Ureter (tissue), 1 donor: ENCODE measurements around the gene DRG2. TPM values are rescaled to one million over a fixed set of nuclear protein-coding genes. Genes with fewer than 3 reads are reported as not detected.

Source experiments
- DNase-seq: peaks from one replicate; pipeline ENCODE4 v3.0.0-alpha.2; 2020; ENCODE audit warnings: low spot score
- total RNA-seq: library from RNA; stranded (reverse); gene quantifications from one replicate; pipeline ENCODE4 v1.2.4, GENCODE V29; 2023
- donor health status: DM: yes; HTN: yes; CAD: no.

DRG2 gene
- total RNA-seq, 1 donor from 2014 or later = 56.3 TPM

DNA sequence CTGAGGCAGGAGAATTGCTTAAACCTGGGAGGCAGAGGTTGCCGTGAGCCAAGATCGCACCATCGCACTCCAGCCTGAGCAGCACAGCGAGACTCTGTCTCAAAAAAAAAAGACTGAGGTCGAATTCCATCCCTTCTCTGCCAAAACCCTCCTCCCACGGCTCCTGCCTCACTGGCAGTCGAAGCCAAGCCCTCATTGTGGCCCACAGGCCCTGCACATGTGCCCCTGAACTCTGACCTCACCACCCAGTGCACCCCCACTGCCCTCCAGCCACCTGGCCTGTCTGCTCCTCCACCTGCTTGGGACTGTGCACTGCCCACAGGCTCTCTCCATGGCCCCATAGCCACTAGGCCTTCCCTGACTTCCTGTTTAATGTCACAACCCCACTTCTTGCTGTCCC, 27.8 kb downstream of the DRG2 start:
- DNase-seq = no peak

DNA sequence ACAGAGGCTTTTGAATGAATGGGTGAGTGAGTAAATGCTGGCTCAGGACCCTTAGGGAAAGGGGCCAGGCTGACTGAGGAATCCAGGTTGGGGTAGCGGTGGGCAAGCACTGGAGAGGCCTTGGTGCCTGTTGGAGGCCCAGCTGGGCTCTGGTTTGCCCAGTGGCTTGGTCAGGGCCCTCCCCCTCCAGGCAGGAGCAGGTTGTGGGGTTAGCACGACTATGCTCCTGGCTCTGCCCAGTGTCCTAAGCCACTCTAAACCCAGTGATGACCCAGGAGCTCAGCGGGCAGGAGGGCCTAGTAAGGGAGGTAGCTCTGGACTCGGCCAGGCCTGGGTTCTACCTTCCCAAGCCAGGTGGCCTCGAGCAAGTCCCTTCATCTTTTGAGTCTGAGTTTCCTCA, 28.3 kb downstream of the DRG2 start:
- no peak for DNase-seq

DNA sequence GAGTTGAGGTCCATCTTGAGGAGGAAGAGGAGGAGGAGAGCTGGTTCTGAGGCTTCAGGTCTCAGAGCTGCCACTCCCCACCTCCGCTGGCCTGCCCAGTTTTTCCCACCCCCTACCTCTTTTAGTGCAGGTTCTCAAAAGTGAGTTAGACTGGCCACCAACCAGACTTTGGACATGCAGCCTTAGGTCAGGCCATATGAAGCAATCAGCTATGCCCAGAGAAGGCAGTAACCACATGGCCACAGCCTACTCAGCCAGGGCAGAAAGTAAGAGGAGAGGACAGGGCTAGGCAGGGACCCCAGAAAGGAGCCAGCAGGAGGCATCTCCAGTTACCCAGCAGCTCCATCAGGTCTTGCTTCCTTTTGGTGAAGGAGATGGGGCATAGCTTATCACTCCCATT, 29.8 kb downstream of the DRG2 start:
- DNase-seq = no peak

DNA sequence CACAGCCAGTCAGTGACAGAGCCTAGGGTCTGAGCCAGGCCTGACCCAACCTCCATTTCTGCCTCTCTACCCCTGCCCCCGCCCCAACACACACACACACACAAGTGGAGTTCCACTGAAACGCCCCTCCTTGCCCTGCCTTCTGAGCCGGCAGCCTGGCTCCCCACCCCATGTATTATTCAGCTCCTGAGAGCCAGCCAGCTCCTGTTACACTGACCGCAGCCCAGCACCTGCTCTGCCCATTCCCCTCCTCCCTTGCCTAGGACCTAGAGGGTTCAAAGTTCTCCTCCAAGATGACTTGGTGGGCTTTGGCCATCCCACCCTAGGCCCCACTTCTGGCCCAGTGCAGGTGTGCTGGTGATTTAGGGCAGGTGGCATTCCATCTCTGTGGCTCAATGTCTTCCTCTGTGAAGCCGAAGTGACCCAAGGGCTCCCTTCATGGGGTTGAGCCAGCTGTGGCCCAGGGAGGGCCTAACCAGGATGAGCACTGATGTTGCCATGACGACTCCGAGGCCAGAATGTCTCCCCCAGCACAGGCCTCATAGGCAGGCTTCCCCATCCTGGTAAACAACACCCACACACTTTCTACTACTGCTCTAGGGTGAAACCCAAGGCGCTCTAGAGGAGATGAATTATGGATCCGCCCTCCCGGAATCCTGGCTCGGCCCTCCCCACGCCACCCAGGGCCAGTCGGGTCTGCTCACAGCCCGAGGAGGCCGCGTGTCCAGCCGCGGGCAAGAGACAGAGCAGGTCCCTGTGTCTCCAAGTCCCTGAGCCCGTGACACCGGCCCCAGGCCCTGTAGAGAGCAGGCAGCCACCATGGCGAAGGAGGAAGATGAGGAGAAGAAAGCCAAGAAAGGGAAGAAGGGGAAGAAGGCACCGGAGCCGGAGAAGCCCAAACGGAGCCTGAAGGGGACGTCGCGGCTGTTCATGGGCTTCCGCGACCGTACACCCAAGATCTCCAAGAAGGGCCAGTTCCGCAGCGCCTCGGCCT, 30.5 kb downstream of the DRG2 start:
- no peak for DNase-seq

DNA sequence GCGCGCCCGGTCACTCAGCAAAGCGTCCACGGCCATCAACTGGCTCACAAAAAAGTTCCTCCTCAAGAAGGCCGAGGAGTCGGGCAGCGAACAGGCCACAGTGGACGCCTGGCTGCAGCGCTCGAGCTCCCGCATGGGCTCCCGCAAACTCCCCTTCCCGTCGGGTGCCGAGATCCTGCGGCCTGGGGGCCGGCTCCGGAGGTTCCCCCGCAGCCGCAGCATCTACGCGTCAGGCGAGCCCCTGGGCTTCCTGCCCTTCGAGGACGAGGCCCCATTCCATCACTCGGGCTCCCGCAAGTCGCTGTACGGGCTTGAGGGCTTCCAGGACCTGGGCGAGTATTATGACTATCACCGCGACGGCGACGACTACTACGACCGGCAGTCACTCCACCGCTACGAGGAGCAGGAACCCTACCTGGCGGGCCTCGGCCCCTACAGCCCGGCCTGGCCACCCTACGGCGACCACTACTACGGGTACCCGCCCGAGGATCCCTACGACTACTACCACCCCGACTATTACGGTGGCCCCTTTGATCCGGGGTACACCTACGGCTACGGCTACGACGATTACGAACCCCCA, 31.5 kb downstream of the DRG2 start:
- no peak for DNase-seq

DNA sequence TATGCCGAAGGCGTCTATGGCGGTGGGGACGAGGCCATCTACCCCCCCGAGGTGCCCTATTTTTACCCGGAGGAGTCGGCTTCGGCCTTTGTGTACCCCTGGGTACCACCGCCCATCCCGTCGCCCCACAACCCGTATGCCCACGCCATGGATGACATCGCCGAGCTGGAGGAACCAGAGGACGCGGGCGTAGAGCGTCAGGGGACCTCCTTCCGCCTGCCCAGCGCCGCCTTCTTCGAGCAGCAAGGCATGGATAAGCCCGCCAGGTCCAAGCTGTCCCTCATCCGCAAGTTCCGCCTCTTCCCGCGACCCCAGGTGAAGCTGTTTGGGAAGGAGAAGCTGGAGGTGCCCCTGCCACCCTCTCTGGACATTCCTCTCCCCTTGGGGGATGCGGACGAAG, 32.2 kb downstream of the DRG2 start:
- DNase-seq = no peak

DNA sequence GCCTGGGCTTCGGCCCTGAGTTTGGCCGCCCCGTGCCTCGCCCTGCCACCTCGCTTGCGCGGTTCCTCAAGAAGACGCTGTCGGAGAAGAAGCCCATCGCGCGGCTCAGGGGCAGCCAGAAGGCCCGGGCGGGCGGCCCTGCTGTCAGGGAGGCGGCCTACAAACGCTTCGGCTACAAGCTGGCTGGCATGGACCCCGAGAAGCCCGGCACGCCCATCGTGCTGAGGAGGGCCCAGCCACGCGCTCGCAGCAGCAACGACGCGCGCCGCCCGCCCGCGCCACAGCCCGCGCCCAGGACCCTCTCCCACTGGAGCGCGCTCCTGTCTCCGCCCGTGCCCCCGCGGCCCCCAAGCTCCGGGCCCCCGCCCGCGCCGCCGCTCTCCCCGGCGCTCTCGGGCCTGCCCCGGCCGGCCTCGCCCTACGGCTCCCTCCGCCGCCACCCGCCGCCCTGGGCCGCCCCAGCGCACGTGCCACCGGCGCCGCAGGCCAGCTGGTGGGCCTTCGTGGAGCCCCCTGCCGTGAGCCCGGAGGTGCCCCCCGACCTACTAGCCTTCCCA, 32.8 kb downstream of the DRG2 start:
- DNase-seq = no peak

DNA sequence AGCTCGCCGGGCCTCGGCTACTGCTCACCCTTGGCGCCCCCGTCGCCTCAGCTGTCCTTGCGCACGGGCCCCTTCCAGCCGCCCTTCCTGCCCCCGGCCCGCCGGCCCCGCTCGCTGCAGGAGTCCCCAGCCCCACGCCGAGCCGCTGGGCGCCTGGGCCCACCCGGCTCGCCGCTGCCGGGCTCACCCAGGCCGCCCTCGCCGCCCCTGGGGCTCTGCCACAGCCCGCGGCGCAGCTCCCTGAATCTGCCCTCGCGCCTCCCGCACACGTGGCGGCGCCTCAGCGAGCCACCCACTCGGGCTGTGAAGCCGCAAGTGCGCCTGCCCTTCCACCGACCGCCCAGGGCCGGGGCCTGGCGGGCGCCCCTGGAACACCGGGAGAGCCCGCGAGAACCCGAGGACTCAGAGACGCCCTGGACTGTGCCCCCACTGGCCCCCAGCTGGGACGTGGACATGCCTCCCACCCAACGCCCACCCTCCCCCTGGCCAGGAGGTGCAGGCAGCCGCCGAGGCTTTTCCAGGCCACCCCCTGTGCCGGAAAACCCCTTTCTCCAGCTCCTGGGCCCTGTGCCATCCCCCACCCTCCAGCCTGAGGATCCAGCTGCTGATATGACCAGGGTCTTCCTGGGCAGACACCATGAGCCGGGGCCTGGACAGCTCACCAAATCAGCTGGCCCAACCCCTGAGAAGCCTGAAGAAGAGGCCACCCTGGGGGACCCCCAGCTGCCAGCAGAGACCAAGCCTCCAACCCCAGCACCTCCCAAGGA, 33.6 kb downstream of the DRG2 start:
- DNase-seq = no peak

DNA sequence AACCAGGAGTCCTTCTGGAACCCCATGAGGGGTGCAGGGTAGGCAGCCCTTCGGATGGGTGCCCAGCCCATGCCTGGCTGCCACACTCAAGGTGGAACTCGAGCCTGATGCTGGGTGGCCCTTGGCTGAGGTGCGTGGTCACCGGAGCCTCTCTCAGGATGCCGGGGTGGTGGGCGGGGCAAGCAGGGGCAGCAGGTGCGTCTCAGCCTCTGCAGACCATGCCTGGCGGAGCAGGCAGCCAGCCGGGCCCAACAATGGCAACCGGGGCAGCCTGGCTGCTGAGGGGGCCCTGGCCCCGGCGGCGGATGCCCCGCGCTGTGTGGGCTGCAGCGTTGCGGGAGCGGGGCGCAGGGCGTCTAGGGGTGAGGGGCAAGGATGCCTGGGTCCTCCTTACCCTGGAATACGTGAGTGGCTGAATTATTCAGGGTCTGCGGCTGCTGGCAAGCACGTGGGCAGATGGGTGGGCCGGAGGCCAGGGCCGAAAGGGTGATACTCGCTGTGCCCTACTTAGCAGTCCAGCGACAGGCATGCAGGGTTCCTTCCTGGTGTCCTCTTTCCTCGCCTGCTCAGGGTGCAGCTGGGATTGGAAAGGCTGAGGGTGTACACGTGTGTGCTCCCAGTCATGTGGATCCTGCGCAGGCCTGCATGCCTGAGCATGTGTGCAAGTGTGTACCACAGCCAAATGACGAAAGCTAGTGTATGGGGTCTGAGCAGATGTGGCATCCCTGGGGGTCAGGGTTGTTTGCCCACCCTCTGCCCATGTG, 35.4 kb downstream of the DRG2 start:
- DNase-seq = no peak

DNA sequence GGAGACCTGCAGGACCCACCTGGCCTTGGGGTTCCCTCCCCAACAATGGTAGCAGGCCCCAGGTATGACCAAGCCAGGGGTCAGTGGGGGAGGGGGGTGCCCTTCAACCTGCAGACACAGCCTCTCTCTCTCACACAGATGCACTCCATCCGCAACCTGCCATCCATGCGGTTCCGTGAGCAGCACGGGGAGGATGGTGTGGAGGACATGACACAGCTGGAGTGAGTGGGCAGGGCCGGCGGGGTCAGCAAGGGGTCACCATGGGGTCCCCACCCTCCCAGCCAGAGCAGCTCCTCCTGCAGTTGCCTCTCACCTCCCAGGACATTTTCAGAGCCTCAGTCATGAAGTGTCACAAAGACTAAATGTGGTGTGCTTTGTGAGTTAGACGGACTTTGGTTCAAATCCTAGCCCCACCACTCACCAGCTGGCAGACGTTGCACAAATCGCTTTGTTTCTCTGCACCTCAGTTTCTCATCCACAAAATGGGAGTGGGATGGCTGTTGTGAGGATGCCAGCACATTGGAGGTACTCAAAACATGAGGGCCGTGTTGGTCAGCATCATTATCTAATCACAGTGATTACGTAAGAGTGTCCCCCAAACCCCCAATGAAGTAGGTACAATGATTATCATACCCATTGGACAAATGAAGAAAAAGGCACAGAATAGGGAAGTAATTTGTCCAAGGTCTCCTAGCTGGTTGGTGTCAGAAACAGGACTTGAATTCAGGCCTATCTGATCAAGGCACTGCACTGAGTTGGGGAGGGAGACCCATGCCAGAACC, 36.8 kb downstream of the DRG2 start:
- no peak for DNase-seq

DNA sequence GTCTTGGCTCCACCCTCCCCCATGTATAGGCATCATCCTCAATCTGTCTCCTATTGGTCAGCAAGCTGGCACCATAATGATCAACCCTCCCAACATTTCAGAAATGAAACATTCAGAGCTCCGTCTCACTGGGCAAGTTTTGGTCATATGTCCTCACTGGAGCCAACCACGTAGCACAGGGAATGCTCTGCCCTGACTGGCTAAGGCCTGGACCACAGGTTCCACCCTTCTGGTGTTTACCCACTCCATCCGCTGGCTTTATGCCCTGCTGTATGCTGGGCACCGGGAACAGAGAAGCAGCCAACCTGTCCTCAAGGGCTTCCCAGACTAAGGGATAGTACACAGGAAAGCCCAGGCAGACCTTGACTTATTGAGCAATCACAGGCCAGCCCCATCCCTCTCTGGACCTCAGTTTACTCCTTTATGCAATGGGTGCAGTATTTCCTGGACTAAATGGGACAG, 41.3 kb downstream of the DRG2 start:
- no peak for DNase-seq

DNA sequence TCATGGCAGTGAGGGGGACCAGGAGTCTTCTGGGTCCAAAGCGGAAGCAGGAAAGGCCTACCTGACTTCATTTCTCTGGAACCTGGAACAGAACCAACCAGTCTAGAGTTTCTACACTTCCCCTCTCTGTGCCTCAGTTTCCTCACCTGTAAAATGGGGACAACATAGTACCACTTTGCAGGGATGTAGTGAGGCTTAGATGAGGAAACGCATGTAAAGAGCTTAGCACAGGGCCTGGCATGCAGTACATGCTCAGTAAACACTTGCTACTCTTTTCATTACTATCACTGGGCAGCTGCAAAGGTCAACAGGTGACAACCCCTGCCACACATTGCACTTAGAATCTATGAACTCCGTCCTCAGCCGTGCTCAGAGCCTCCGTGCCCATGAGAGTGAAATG, 45.0 kb downstream of the DRG2 start:
- no peak for DNase-seq

DNA sequence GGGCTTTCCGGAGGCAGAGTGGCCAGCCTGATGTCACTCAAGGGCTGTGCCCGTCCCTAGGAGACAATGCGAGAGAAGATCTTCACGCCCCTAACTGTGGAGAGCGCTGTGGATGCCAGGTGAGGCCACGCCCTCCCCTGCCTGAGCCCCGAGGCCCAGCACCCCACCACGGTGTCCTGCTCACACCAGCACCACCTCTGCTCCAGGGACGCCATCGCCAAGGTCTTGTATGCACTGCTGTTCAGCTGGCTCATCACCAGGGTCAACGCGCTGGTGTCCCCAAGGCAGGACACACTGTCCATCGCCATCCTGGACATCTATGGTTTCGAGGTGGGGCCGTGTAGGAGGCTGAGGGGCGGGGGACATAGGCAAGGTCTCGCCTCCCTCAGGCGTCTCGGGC, 48.6 kb downstream of the DRG2 start:
- no peak for DNase-seq

DNA sequence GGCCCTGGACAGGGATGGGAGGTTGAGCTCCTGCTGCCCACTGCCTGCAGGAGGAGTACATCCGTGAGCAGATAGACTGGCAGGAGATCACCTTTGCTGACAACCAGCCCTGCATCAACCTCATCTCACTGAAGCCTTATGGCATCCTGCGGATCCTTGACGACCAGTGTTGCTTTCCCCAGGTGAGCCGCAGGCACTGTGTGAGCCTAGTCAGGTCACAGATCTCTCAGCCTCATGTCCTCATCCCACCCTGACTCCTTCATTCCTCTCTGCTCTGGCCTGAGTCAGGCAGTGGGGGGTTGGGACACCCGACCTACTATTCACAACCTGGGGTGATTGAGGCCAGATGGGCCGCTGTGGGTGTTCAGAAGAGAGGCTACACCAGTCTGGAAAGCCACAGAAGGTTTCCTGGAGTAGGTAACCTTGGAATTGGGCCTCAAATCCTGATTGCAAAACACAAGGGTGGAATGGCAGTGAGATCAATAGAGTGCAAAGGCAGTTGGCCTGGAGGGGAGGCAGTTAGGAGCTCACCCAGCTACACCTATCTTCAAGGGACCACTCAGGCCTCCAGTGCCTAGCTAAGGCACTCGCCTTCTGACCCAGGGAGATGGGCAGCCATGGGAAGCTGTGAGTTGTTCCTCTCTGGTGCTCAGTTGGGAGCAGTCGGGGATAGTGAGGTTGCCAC, 50.5 kb downstream of the DRG2 start:
- no peak for DNase-seq

DNA sequence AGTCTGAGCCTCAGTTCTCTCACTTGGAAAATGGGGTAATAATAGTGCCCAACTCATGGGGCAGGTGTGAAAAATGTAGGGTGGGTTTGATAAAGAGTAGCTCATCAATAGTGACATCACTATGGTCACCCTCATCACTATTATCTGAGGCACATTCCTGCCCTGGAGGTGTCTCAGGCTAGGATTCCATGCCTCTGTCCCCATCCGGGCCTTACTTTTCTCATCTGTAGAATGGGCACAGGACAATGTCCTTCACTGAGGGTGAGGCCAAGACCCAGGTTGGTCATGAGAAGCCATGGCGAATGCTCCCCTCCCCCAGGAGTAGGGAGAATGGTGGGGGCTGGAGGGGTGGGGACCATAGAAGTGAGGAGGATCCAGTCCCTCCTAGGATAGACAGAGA, 51.3 kb downstream of the DRG2 start:
- no peak for DNase-seq

DNA sequence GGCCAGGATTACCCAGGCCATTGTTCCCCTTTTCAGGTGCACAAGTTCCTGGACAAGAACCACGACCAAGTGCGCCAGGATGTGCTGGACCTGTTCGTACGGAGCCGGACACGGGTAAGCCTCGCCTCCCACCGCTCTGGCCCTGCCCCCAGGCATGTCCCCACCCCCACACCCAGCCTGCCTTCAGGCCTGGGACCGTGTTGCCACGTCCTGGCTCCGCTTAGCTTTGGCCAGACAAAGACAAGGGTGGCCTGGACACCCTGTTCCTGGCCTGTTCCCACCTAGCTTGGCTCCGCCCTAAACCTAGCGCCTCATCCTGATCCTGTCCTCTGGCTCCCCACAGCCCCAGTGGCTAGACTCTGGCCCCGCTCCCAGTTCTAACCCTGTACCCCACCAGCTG, 51.8 kb downstream of the DRG2 start:
- DNase-seq = no peak

DNA sequence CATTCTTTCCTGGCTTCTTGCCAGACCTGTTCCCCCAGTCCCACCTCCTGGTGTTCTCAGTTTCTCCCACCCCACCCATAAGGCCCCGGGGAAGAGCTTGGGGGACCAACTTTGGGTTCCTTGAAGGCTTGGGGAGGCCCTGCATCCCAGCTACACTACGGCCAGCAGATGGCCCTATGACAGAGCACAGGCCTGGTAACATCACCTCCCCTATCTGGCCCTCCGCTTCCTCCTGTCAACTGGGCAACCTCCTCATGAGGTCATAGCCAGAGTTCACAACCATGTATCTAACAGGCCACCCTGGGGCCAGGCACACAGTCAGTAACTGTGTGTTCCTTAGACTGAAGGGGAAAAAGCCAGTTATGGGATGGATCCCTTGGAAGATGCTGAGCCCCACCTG, 52.2 kb downstream of the DRG2 start:
- DNase-seq = no peak

DNA sequence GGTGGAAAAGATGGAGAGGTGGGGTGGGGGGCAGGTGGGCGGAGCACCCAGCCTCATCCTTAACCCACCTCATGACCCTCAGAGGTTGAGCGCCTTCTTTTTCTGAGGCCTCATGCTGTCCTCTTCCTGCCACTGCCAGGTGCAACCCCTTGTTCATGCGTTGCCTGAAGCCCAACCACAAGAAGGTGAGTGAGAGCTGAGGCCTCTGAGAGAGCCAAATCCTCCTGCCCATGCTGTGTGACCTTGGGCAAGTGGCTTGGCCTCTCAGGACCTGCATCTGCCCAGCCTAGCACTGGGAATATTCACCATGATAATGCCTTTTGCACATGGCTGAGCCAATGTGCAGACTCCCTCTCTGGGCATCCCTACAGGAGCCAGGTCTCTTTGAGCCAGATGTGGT, 52.9 kb downstream of the DRG2 start:
- DNase-seq = no peak

DNA sequence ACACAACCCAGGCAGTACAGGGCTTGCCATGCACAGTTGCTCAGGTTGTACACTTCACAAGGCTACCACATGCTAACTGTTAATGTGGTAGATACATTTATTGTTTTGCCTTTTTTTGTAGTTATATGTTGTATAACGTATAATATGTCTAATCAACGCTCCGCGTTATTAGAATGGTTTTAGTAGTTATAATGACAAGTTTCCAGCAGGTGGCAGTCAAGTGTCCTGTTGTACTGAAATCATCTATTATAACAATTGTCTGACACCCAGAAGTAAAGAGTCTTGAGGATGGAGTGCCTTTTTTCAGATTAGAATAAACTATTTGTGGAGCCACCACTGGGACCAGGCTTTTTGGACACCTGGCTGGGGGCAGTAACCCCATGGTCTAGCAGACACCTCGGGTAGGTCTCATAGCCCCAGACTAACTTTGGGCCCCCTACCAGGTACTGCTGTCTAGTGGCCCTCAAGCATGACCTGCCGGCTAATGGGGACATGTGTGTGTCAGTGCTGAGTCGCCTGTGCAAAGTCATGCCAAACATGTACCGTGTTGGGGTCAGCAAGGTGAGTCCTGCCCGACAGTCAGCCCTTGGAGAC, 53.6 kb downstream of the DRG2 start:
- DNase-seq = no peak

DNA sequence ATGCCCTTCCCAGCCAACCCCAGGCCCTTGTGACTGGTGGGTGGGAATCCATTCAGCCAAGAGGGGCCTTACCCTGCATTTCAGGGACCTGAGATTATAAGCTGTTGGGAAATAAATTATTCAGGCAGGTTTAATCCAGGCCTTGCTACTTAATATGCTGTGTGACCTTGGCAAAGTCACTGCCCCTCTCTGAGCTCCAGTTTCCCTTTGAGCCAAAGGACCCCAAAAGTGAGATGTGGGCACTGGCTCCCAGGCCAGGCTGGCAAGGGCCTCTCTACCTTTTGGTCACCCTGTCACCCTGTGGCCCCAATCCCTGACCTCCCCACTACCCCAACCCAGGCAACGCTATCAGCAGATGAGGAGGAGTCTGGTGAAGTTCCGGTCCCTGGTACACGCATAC, 54.7 kb downstream of the DRG2 start:
- DNase-seq = no peak
